HG03432 (cell line): ENCODE measurements around the gene CTNND1.

ENCODE experiments used
- ATAC-seq: cut with Tn5 transposase; IDR thresholded peaks from one replicate; pipeline ENCODE4 v1.9.1; 2021; ENCODE audit warnings: mild to moderate bottlenecking, moderate library complexity; ENCODE audit not compliant: unreplicated experiment

CTNND1 gene

GRCh38 chr11:57763568-57763967, 2.0 kb downstream of the CTNND1 start:
- no peak for ATAC-seq

DNA sequence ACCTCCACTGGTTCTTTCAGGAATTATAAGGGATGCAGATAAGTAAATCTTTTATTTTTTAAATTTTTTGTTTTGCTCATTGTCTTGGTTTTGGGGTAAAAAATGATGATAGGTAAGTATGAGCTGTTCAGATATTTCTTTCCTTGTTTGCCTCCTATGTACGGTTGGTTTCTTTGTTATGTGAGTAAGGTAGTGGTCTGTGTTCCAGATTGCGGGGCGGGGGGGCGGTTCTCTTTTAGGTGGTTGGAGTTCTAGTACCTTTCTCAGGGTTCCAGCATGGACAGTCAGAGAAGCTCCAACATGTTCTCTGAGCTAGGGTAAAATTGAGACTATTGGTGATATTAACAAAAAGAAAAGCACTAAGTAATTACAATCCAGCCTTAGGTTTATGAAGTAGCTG, 2.4 kb downstream of the CTNND1 start:
- ATAC-seq = no peak

- ATAC-seq = no peak
Observed at GRCh38 chr11:57764566-57764965, 3.0 kb downstream of the CTNND1 start.

- ATAC-seq = no peak
Observed at GRCh38 chr11:57764972-57765371, 3.4 kb downstream of the CTNND1 start.

- ATAC-seq = no peak
Observed at GRCh38 chr11:57770793-57771192, 9.2 kb downstream of the CTNND1 start.

GRCh38 chr11:57771365-57771764, 9.8 kb downstream of the CTNND1 start:
- ATAC-seq = no peak

GRCh38 chr11:57772562-57772961, 11.0 kb downstream of the CTNND1 start:
- ATAC-seq = no peak

GRCh38 chr11:57773026-57773598, 11.5 kb downstream of the CTNND1 start:
- no peak for ATAC-seq

DNA sequence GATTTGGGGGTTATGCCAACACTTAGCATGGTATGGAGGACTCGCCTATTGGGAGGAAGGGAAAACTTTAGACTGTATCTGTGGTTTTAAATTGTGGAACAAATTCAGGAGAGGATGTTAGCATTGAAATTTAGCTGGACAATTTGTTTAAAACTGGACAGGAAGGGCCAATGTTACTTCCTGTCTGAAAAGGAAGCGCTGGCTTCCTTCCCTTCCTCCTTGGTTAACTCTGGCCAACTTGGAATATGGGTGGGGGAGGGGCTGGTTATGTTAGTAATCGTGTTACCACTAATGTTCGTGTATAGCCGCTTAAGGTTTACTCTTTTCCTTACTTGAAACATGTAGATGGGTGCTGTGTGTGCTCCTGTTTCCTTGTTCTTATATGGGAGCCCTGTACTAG, 13.9 kb downstream of the CTNND1 start:
- no peak for ATAC-seq

GRCh38 chr11:57776031-57776521, 14.5 kb downstream of the CTNND1 start:
- ATAC-seq = no peak

DNA sequence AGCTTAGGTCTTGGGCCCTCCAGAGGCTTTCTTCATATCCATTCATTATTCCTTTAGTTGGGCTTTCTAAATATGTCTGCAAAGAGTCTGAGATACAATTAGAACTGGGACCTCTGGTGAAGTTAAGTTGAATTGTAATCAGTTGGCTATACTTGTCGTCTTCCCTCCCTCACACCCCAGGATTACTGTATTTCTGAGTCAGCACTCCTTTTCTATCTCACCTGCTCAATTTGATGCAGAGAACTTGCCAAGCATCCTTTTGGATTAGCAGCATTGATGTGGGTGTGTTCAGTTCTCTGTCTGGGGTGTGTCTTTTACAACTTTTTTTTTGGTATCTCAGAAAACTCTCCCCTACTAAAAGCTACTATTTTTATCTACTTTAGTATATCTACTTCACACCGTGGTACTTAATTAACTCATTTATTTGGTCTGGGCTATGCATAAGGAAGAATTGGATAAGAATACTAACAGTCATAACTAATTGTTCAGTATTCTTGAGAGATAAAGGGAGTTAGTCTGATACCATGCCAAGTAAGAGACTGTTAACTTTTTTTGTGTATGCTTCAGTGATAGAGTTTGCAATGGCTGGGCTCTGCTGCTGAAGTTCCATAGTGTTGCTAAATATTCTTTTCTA, 15.1 kb downstream of the CTNND1 start:
- ATAC-seq = no peak

DNA sequence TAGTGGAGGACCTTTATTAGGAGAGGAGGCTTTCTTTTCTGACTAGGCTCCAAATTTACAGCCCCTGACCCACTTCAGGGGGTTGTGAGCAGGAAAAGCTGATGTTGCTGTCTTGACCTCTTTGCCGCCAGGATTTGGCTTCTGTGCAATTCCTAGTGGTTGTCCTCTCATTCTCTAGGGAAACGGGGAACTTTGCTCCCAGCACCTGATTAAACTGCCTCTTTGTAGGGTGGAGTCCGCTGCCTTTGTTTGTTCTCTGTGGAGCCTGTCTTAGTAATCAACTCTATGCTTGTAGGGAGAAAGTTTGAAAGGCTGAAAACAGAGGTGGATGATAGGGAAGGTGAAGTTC, 16.3 kb downstream of the CTNND1 start:
- no peak for ATAC-seq

DNA sequence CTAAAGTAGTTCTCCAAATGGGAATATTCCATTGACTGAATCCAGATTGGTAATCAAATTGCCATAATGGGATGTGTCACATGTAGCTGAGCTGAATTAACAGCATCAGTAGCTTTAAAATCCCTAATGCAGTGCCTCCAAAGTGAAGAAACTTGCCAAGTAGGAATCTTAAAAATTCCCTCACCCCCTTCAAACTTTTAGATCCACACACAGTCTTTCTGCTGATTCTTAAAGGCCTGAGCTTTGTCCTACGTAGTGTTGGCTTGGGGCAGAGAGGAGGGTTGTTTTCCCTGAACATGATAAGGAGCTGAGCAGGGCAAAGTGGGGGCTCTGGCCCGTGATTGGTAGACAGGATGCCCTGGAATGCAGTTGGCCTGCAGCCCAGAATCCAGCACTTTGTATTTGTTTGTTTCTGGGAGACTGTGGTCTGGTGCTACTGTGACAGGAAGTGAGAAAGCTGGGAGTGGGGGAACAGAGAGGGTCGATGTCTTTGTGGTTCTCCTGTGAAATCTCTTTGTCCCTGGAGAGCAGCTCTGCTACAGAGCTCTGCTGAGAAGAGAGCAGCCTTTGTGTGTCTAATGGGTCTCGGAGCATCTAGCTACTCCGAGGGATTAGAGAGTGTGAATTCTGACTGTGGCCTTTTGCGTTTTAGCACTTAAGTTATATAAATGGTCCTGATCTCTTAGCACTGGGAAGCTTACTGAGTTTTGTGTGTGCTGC, 16.9 kb downstream of the CTNND1 start:
- peak; percentile 41 for ATAC-seq

DNA sequence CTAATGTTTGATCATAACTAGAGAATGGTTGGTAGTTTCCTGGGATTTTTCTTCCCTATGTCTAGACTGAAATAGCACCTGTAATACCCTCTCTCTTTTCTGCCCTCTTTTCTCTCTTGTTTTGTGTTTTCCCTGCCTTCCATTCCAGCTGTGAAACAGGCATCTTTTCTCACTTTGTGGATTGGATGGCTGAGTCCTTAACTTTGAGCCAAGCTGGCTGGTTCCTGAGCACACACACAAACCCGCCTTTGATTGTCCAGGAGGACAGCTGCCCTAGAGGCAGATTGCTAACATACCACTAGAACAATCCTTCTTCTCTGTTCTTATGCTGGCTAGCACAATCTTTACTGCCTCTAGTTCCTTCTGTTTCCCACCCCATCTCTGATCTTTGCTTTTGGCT, 17.7 kb downstream of the CTNND1 start:
- no peak for ATAC-seq

DNA sequence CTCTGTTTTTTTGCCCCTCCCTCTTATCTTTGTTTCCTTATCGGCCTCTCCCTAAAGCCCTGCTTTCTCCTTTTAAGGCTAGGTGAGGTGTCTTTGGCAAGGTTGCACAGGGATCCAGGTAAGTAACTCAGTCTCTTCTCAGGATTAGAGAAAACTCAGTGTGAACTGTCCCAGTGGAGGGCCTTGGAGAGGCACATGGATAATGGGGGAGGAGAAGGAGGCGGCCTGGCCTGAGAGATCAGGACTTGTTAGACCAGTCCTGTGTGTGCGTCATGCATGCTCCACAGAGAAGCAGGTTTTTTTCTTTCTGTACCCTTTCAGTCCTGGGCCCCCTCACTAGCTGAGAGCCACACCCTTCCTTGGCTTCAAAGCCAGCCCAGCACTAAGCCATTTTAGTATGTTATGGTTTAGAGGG, 19.9 kb downstream of the CTNND1 start:
- ATAC-seq = no peak

GRCh38 chr11:57785072-57785471, 23.5 kb downstream of the CTNND1 start:
- peak; percentile 53 for ATAC-seq

DNA sequence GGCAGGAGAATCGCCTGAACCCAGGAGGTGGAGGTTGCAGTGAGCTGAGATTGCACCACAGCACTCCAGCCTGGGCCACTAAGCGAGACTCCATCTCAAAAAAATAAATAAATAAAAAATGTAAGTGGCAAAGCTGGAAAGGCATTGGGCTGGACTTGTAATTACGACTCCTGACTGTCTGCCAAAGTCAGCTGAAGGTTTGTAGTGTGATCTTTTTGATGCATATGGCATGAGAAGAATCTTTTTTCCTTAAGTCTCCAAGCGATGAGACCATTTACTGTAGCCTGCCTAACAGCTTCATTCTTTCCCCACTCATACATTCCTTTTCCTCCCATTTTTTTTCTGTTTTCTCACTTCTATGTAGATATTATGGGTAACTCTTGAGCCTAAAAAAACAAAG, 24.8 kb downstream of the CTNND1 start:
- no peak for ATAC-seq

DNA sequence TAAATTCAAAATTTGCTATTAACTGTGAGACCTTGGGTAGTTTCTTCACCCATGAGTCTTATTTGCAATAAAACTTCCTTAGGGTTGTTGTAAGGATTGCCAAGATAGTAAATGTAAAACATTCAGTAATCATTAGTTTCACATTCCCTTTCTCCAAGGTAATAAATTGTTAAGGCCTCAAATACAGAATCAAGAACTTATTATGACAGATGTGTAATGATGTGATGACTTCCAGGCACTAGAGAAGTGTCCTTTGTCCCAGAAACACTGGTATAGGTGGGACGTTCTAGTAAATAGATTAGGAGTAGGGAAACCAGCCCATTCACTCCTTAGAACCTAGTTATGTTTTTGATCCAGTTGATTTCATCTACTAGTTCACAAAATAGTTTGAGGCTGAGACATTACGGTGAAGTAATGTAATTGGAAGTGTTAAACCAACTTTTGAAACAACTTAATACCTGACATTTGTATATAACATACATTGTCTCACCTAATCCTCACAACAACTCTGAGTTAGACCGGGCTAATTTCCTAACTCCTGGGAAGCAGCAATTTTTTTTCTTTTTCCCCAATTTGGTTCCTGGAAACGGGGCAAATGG, 25.5 kb downstream of the CTNND1 start:
- ATAC-seq = no peak

DNA sequence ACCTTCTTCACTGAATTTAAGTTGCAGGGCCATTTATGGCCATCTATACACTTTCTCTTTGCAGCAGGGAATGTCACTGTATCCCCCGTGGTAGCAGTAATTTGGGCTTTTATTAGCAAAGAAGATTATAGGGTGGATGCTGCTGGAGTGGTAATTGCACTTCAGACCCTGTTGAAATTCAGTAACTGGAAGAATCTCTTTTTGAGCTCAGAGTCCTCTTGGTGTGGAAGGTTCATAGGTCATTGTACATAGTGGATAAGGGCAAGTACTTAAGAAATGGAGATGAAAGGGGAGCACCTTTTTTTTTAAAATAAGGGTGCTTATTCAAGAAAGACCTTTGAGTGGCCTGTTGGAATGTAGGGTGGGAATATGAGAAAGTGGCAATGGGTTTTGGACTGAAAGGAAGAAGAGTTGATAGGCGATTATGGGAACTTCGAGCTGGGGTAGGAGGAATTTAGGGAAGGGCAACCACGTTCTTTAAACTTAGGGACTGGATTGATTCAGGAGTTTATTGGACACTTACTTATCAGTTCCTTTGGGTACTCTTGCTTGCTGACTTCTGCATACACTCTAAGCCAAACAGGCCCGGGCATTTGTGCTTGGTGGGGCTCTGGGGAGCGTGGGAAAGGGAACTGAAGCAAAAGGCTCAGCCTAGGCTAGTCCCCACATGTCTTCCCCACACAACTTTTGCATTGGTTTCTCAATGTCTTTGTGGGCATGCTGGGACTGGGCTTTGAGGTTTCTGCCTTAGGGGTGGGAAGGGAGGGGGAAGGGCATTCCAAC, 26.5 kb downstream of the CTNND1 start:
- peak; percentile 62 for ATAC-seq

DNA sequence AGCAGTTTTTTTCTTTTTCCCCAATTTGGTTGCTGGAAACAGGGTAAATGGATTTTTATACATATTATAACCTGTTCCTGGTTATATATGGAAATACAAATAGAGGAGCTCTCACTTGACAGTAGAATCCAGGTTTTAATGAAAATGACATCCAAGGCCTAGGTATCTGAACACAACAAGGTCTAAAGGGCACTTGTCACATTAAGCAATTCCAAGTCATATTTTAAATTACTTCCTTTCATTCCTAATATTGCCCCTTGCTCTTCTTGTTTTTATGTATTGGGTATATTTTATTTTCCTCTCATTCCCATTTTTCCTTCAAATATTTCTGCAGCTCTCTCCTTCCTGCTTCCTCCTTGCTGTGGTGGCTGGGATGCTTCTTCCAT, 27.1 kb downstream of the CTNND1 start:
- no peak for ATAC-seq
